KMS-11 (cell line): ENCODE results near the gene SLC12A7.

Experiments
- H2AFZ ChIP-seq: fragments of 200-600 bp; sonication (generic); 2 replicates; pipeline ENCODE4 v1.6.1; 2016; ENCODE audit warnings: antibody characterized with exemption, mixed run types, low read depth
- H3K27ac ChIP-seq: fragments of 200-600 bp; sonication (generic); 2 replicates; pipeline ENCODE4 v1.6.1; 2016; ENCODE audit warnings: mild to moderate bottlenecking, mixed run types
- H3K27me3 ChIP-seq: fragments of 200-600 bp; sonication (generic); 2 replicates; pipeline ENCODE4 v1.6.1; 2017; ENCODE audit warnings: mild to moderate bottlenecking, low read depth, mixed run types, moderate library complexity; ENCODE audit not compliant: insufficient read depth
- H3K36me3 ChIP-seq: fragments of 200-600 bp; sonication (generic); 2 replicates; pipeline ENCODE4 v1.6.1; 2017; ENCODE audit warnings: mild to moderate bottlenecking, mixed run types; ENCODE audit not compliant: insufficient read depth
- H3K4me1 ChIP-seq: fragments of 200-600 bp; sonication (generic); 2 replicates; pipeline ENCODE4 v1.6.1; 2016; ENCODE audit warnings: mild to moderate bottlenecking, low read depth, mixed run types; ENCODE audit not compliant: poor library complexity, severe bottlenecking
- H3K4me2 ChIP-seq: fragments of 200-600 bp; sonication (generic); 2 replicates; pipeline ENCODE4 v1.7.0; 2016; ENCODE audit warnings: mild to moderate bottlenecking, mixed run types
- H3K4me3 ChIP-seq: fragments of 200-600 bp; sonication (generic); IDR thresholded peaks from 2 replicates; pipeline ENCODE4 v1.6.1; 2017; ENCODE audit warnings: low read depth, low read length, mixed read lengths; ENCODE audit not compliant: insufficient read depth
- H3K79me2 ChIP-seq: fragments of 200-600 bp; sonication (generic); 2 replicates; pipeline ENCODE4 v1.6.1; 2016; ENCODE audit warnings: low read depth, mixed run types; ENCODE audit not compliant: insufficient read depth
- H3K9ac ChIP-seq: fragments of 200-600 bp; sonication (generic); 2 replicates; pipeline ENCODE4 v1.6.1; 2016; ENCODE audit warnings: mild to moderate bottlenecking, mixed run types
- H4K20me1 ChIP-seq: fragments of 200-600 bp; sonication (generic); 2 replicates; pipeline ENCODE4 v1.6.1; 2016; ENCODE audit warnings: mild to moderate bottlenecking, mixed run types; ENCODE audit not compliant: insufficient read depth
- TF ChIP-seq, protein P1 (sequence below): fragments of 200-600 bp; sonication (generic); conservative IDR thresholded peaks from 2 replicates; pipeline ENCODE4 v1.6.1; 2017; ENCODE audit warnings: low read depth, mild to moderate bottlenecking, antibody characterized with exemption, low read length, moderate library complexity, mixed read lengths

The SLC12A7 gene

GRCh38 chr5:1125030-1125357 lies 13.1 kb upstream of the SLC12A7 start:
- no peaks in the 10 kb centered on the region for H3K4me1 ChIP-seq
- H4K20me1 ChIP-seq = no peaks in the 10 kb centered on the region
- TF ChIP-seq, protein P1, sequence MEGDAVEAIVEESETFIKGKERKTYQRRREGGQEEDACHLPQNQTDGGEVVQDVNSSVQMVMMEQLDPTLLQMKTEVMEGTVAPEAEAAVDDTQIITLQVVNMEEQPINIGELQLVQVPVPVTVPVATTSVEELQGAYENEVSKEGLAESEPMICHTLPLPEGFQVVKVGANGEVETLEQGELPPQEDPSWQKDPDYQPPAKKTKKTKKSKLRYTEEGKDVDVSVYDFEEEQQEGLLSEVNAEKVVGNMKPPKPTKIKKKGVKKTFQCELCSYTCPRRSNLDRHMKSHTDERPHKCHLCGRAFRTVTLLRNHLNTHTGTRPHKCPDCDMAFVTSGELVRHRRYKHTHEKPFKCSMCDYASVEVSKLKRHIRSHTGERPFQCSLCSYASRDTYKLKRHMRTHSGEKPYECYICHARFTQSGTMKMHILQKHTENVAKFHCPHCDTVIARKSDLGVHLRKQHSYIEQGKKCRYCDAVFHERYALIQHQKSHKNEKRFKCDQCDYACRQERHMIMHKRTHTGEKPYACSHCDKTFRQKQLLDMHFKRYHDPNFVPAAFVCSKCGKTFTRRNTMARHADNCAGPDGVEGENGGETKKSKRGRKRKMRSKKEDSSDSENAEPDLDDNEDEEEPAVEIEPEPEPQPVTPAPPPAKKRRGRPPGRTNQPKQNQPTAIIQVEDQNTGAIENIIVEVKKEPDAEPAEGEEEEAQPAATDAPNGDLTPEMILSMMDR = no peak
- no peaks in the 10 kb centered on the region for H3K27me3 ChIP-seq
- H3K36me3 ChIP-seq = no peaks in the 10 kb centered on the region
- no peak overlapping the region for H3K9ac ChIP-seq
- H2AFZ ChIP-seq = no peak overlapping the region
- no peak overlapping the region for H3K27ac ChIP-seq
- H3K4me2 ChIP-seq = no peak overlapping the region
- no peak overlapping the region for H3K4me3 ChIP-seq
- H3K79me2 ChIP-seq = no peaks in the 10 kb centered on the region

DNA sequence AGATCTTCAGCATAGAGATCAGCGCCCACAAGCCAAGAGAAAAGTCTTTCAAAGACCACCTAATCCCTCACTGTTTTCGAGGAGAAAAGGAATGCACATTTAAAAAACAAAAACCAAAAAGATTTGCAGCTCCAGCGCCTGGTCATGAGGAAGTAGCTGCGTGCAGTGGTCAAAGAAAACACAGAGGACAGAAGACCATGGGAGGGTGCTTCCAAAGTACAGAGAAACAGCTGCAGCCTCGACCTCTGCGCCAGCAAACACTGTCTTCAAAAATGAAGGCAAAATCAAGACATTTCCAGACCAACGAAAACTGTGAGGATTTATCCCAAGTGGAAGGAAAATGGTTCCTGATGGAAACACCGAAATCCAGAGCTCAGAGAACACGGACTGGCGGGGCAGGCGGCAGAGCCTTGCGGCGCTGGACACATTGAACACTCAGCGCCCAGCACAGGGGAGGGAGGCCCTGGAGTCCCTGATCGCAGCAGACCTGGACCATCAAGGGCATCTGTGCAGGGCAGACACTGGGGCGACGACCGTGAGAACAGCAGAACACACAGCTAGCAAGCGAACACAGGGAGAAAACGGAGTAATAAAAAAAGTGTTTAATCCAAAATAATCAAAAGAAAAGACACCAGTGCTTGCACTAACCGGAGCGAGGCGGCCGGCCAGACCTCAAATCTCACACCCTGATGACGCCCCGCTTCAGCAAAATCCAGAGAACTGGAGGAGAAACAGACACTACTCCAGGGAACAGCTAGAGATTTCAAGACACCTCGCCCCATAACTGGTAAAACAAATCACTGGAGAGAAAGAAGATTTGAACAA lies 12.6 kb upstream of the SLC12A7 start:
- H3K36me3 ChIP-seq = no peaks in the 10 kb centered on the region
- no peaks in the 10 kb centered on the region for H4K20me1 ChIP-seq
- H3K4me3 ChIP-seq = no peak overlapping the region
- H3K9ac ChIP-seq = no peak overlapping the region
- no peaks in the 10 kb centered on the region for H3K79me2 ChIP-seq
- no peaks in the 10 kb centered on the region for H3K27me3 ChIP-seq
- no peaks in the 10 kb centered on the region for H3K4me1 ChIP-seq
- no peak overlapping the region for H3K4me2 ChIP-seq
- TF ChIP-seq, protein P1 = no peak
- no peak overlapping the region for H2AFZ ChIP-seq
- no peak overlapping the region for H3K27ac ChIP-seq

DNA sequence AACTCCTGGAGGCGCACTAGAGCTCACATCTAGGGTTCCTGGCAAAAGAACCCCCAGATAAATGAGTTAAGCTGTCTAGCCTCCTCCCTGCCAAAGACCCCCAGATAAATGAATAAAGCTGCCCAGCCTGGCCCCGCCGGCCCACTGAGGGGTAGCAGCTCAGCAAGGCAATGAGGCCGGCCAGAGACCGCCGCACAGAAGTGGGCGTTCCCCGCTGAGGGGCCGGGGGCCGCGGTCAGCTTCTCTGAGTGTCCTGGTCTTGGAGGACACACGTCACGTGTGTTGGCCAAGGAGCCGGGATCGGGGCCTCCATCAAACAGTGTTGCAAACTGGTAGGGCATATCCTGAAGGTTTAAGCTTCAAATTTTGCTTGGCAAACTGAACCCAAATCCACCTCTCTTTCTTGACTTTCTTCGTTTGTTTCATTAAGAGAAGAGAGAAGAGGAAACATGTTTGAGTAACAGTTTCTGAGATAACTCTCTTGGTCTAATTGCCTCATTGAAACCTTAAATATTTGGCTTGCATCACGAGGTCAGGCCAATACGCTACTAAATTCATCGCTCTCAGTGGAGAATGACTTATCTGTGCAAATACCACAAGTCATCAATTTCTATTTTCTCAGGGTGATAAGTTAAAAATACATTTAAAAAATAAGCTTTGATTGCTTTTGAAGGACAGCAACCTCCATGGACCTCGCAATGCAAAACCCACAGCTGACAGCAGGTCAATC lies 11.7 kb upstream of the SLC12A7 start:
- Histone ChIP-seq H3K4me2 (no peak overlapping the region), H2AFZ (no peak overlapping the region), H3K27ac (no peak overlapping the region), H3K36me3 (no peaks in the 10 kb centered on the region), H3K79me2 (no peaks in the 10 kb centered on the region), H3K4me1 (peaks cover 2% of the 10 kb centered on the region), H3K27me3 (no peaks in the 10 kb centered on the region), H4K20me1 (no peaks in the 10 kb centered on the region), H3K4me3 (no peak overlapping the region), H3K9ac (no peak overlapping the region)
- TF ChIP-seq, protein P1 = no peak

- Histone ChIP-seq H2AFZ (no peak overlapping the region), H3K36me3 (no peaks in the 10 kb centered on the region), H4K20me1 (no peaks in the 10 kb centered on the region), H3K9ac (no peak overlapping the region), H3K27ac (no peak overlapping the region), H3K27me3 (no peaks in the 10 kb centered on the region), H3K79me2 (no peaks in the 10 kb centered on the region), H3K4me2 (no peak overlapping the region), H3K4me1 (peaks cover 11% of the 10 kb centered on the region), H3K4me3 (no peak overlapping the region)
- TF ChIP-seq, protein P1 = no peak
Observed at GRCh38 chr5:1122511-1123294, 10.8 kb upstream of the SLC12A7 start.
